Fibroblast of skin of back (primary cell): Measurements from ENCODE around the gene FAM171A2.

ENCODE experiments used
- DNase-seq: peaks from one replicate; pipeline ENCODE4 v3.0.0-alpha.2; 2013

The FAM171A2 gene

GRCh38 chr17:44318077-44318892 is 45.4 kb downstream of the FAM171A2 start:
- DNase-seq = no peak

- no peak for DNase-seq
These were observed 46.1 kb downstream of the FAM171A2 start for GRCh38 chr17:44317545-44317944.

GRCh38 chr17:44315760-44316731 is 47.6 kb downstream of the FAM171A2 start:
- DNase-seq = no peak

- no peak for DNase-seq
These were observed 48.6 kb downstream of the FAM171A2 start for GRCh38 chr17:44314869-44315661.

GRCh38 chr17:44314524-44314868 is 49.2 kb downstream of the FAM171A2 start:
- DNase-seq = no peak

GRCh38 chr17:44314031-44314430 is 49.6 kb downstream of the FAM171A2 start:
- DNase-seq = no peak

- no peak for DNase-seq
These were observed 51.1 kb downstream of the FAM171A2 start for GRCh38 chr17:44312396-44313104.

GRCh38 chr17:44311562-44312181 is 52.0 kb downstream of the FAM171A2 start:
- no peak for DNase-seq

GRCh38 chr17:44310609-44311376 is 52.9 kb downstream of the FAM171A2 start:
- DNase-seq = no peak

GRCh38 chr17:44310188-44310587 is 53.5 kb downstream of the FAM171A2 start:
- DNase-seq = no peak

- no peak for DNase-seq
These were observed 54.2 kb downstream of the FAM171A2 start for GRCh38 chr17:44309472-44309871.

- no peak for DNase-seq
These were observed 54.8 kb downstream of the FAM171A2 start for GRCh38 chr17:44308865-44309264.

- peak; percentile 74 for DNase-seq
These were observed 55.3 kb downstream of the FAM171A2 start, which contains the start of gene RUNDC3A for GRCh38 chr17:44308320-44308818. RUNDC3A (plus strand) TSS chr17:44308601; CDS start chr17:44308833, 232 bp downstream.

GRCh38 chr17:44307387-44308186 is 56.1 kb downstream of the FAM171A2 start:
- DNase-seq = no peak

- DNase-seq = no peak
These were observed 59.0 kb downstream of the FAM171A2 start for GRCh38 chr17:44304651-44305050.
